ENCODE results near the gene CHCHD3. TPM values are rescaled to one million over a fixed set of nuclear protein-coding genes. Genes with fewer than 3 reads are reported as not detected.

Gene CHCHD3
- total RNA-seq, 4 donors from 2014 or later = 66.0 to 79.1 (median 70.0) TPM

- H3K36me3 ChIP-seq = no peaks in the 10 kb centered on the region
- H3K27me3 ChIP-seq = no peaks in the 10 kb centered on the region
- no peaks in the 10 kb centered on the region for H3K9me3 ChIP-seq
- H3K4me1 ChIP-seq = no peaks in the 10 kb centered on the region
- intact Hi-C loops (cut with DNase I) = no loop called here
- no peak for DNase-seq
- TF ChIP-seq POLR2A (IDR thresholded peaks at IDR 0.05) = no peak
- TF ChIP-seq CTCF (IDR thresholded peaks at IDR 0.05) = no peak
- H3K4me3 ChIP-seq (replicated peaks in 1 of 3) = no peak overlapping the region
- 85 to 86% methylated on average over 7 of the region's 7 CpGs for WGBS, 2 donors
- no peak overlapping the region for H3K27ac ChIP-seq
These were observed 304.5 kb downstream of the CHCHD3 start for GRCh38 chr7:132777414-132777813.

- H3K27ac ChIP-seq = no peak overlapping the region
- no peaks in the 10 kb centered on the region for H3K36me3 ChIP-seq
- no peaks in the 10 kb centered on the region for H3K9me3 ChIP-seq
- intact Hi-C loops (cut with DNase I) = no loop called here
- TF ChIP-seq POLR2A (IDR thresholded peaks at IDR 0.05) (no peak), CTCF (IDR thresholded peaks at IDR 0.05) (no peak)
- DNase-seq = no peak
- no peaks in the 10 kb centered on the region for H3K4me1 ChIP-seq
- no peak overlapping the region for H3K4me3 ChIP-seq (replicated peaks in 1 of 3)
- 94 to 95% methylated on average over 5 of the region's 5 CpGs for WGBS, 2 donors
- H3K27me3 ChIP-seq = no peaks in the 10 kb centered on the region
These were observed 305.8 kb downstream of the CHCHD3 start for GRCh38 chr7:132776048-132776620.

GRCh38 chr7:132773527-132773956 is 308.3 kb downstream of the CHCHD3 start:
- Histone ChIP-seq H3K27me3 (no peaks in the 10 kb centered on the region), H3K27ac (no peak overlapping the region), H3K4me1 (no peaks in the 10 kb centered on the region), H3K36me3 (no peaks in the 10 kb centered on the region), H3K9me3 (no peaks in the 10 kb centered on the region), H3K4me3 (replicated peaks in 1 of 3) (no peak overlapping the region)
- intact Hi-C loops (cut with DNase I) = no loop called here
- no peak for DNase-seq
- TF ChIP-seq CTCF (IDR thresholded peaks at IDR 0.05) (no peak), POLR2A (IDR thresholded peaks at IDR 0.05) (no peak)
- 87 to 90% methylated on average over 5 of the region's 5 CpGs for WGBS, 2 donors

- Histone ChIP-seq H3K36me3 (no peaks in the 10 kb centered on the region), H3K27me3 (no peaks in the 10 kb centered on the region), H3K4me1 (no peaks in the 10 kb centered on the region), H3K4me3 (replicated peaks in 1 of 3) (no peak overlapping the region), H3K27ac (no peak overlapping the region), H3K9me3 (no peaks in the 10 kb centered on the region)
- intact Hi-C loops (cut with DNase I) = no loop called here
- 75 to 80% methylated on average over 4 to 6 of the region's 6 CpGs for WGBS, 2 donors
- TF ChIP-seq CTCF (IDR thresholded peaks at IDR 0.05) (no peak), POLR2A (IDR thresholded peaks at IDR 0.05) (no peak)
- DNase-seq = no peak
These were observed 310.6 kb downstream of the CHCHD3 start for GRCh38 chr7:132771301-132771730.

- TF ChIP-seq CTCF (IDR thresholded peaks at IDR 0.05) (no peak), POLR2A (IDR thresholded peaks at IDR 0.05) (no peak)
These were observed 311.8 kb downstream of the CHCHD3 start for GRCh38 chr7:132770055-132770454.

More at GRCh38 chr7:132770055-132770454, 311.8 kb downstream of the CHCHD3 start:
- Histone ChIP-seq H3K9me3 (no peaks in the 10 kb centered on the region), H3K4me1 (no peaks in the 10 kb centered on the region), H3K4me3 (replicated peaks in 1 of 3) (no peak overlapping the region), H3K36me3 (no peaks in the 10 kb centered on the region), H3K27ac (no peak overlapping the region), H3K27me3 (no peaks in the 10 kb centered on the region)
- WGBS, 2 donors = 93 to 96% methylated on average over 2 of the region's 2 CpGs
- no peak for DNase-seq
- intact Hi-C loops (cut with DNase I) = no loop called here

Data from thyroid gland (tissue), 4 donors.